GM08714 (cell line): Measurements from ENCODE around the gene KCNQ1.

ENCODE experiments used
- H3K4me3 ChIP-seq: fragments of 200-500 bp; sonication (Bioruptor generic); 2 replicates; pipeline ENCODE4 v1.5.1; 2014; ENCODE audit warnings: mild to moderate bottlenecking, low read length, inconsistent platforms
- ZNF274 ChIP-seq: IDR thresholded peaks from 2 replicates; pipeline ENCODE4 v1.6.1; 2012; ENCODE audit warnings: mild to moderate bottlenecking, low read depth, low read length

Gene KCNQ1

DNA sequence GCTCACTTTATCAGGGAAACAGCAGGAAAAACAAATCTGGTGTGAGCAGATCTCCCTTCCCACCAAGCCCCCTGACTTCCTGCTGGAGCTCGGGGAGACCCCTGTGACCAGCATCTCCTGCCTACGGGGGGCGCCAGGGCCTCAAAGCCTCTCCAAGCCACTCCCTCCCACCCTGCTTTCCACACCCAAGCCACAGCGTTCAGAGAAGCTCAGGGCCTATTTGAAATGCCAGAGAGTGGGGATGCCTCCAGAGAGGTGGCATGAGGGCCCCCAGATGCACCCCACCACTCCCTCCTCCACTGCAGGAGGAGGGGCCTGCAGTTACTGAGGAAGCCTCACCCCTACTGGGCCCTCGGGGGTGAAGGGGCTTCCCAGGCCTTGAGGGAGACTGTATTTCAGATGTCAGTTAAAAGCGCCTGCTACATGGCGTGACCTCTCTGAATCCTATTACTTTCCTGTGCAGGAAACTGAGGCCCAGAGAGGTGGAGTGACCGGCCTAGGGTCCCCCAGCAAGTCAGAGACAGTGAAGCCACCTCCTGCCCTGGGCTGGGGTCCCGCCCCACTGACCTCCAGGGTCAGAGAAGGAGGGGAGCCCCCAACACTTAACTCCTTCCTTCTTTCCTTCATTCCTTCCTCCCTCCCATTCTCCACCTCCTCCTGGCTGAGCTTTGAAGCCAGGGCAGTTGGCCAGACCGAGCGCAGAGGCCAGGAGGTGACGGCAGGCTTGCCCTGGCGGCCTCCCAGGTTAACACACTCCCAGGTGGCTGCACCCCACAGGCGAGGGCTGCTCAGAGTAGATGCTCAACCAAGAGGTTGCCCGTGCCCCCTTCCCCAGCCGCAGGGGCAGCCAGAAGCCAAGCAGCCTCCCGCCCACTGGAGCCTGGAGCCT, 446.8 kb downstream of the KCNQ1 start:
- no peak overlapping the region; the same call in 1 of the 2 replicates for H3K4me3 ChIP-seq

DNA sequence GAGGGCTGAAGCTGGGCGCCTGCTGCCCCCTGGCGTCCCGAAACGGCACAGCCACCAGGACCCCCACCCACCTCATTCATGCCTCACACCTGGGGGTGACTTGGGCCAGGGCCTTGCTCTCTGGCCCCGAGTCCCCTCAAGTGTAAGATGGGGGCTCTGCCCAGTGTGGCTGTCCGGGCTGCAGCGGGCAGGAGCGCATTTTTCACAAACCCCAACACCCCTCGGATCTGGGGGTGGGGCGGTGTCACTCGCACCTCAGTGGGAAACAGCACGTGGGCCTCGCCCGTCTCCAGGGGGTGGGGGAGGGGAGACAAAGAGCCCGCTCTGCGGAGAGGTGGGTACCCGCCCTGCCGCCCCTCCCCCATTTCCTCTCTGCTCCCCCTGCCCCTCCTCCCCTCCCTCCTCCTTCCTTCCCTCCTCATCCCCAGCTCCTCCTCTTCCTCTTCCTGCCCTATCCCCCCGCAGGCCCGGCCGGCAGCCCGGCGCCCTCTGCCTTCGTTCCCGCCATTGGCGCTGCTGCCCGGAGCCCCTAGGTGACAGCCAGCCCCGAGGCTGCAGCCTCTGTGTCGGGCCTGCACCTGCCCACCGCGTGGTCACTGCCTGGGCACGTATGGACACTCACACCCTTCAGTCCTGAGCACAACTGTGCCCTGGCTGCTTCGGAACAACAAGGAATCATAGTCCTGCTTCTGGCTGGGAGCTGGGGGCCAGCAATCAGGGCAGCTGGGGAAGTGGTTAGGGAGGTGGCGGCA, 447.6 kb downstream of the KCNQ1 start:
- TF ChIP-seq ZNF274, result no peak
- peak overlapping the region; percentile 16; the same call in 1 of the 2 replicates for H3K4me3 ChIP-seq

More for the DNA sequence above, 446.8 kb downstream of the KCNQ1 start:
- no peak for TF ChIP-seq ZNF274

DNA sequence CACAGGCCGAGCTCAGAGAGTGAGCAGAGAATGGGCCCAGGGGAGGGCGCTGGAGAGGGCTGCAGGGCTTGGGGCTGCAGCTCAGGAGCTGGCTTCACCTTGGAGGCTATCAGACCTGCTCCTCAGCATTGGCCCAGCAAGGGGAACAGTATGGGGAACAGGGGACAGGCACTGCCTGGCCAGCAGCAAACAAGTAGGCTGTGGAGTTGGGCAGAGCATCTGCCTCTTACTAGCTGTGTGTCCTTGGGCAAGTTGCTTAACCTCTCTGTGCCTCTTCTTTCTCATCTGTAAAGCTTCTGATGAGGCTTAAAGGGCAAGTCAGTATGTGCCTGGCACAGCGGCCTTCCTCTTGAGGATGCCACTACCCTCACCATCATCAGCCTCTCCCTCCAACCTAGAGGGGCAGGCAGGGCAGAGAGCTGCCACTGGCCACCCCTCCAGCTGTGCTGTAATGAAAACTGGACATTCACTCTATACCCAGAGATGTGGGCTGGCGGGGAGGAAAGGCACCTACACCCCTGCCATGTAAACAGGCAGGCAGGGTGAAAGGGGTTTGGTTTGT, 448.2 kb downstream of the KCNQ1 start:
- TF ChIP-seq ZNF274, result no peak
- H3K4me3 ChIP-seq, result no peak overlapping the region; the same call in 1 of the 2 replicates

DNA sequence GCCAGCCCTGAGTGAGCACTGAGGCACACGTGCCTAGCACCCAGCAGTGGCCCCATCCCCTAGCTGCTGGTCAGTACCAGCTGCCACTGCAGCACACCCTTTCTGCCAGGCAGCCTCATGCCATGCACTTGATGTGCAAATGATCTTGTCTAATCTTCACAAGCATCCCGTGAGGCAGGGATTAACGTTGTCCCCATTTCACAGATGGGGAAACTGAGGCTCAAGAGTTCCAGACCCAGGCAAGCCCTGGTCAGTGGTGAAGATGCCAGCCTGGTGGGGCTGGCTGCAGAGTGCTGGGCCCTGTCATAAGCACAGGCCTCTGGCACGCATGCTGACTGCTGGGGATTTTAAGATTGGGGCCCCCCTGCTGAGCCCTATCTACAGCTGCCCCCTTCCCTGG, 449.1 kb downstream of the KCNQ1 start:
- no peak for TF ChIP-seq ZNF274
- no peak overlapping the region for H3K4me3 ChIP-seq

DNA sequence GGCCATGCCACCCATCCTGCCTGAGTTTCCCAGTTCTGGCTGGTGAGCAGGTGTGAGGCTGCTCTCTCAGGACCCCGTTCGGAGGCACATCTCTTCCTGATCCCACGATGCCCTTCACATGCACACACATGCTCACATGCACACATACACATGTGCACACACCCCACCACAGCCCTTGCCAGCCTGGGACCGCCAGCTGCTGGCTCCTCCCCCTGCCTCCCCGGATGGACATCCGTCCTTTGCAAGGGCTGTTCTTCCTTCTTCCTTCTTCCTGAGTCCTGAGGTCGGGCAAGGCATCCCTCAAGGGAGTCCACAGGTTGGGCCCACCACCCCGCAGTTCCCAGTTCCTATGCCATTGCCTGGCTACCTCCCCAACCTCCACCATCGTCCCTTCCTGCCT, 451.2 kb downstream of the KCNQ1 start:
- TF ChIP-seq ZNF274, result no peak
- H3K4me3 ChIP-seq, result no peak overlapping the region

DNA sequence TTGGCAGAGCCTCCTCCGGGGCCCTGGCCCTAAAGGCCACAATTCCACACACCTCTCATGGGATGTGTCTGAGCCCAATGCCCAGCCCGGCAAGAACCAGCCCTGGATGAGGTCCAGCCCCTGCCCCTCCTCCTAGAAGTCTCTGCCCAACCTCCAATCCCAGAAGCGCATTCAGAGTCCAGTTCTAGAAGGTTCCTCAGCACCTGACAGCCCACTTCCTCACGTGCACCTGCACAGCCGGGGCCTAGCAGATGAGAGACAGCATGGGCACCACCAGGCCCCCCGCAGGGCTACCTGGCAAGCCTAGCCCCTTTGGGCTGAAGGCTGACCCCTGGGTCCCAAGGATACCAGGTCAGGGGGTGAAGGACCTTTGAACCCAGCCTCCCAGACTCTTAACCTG, 452.2 kb downstream of the KCNQ1 start:
- no peak for TF ChIP-seq ZNF274
- no peak overlapping the region for H3K4me3 ChIP-seq

DNA sequence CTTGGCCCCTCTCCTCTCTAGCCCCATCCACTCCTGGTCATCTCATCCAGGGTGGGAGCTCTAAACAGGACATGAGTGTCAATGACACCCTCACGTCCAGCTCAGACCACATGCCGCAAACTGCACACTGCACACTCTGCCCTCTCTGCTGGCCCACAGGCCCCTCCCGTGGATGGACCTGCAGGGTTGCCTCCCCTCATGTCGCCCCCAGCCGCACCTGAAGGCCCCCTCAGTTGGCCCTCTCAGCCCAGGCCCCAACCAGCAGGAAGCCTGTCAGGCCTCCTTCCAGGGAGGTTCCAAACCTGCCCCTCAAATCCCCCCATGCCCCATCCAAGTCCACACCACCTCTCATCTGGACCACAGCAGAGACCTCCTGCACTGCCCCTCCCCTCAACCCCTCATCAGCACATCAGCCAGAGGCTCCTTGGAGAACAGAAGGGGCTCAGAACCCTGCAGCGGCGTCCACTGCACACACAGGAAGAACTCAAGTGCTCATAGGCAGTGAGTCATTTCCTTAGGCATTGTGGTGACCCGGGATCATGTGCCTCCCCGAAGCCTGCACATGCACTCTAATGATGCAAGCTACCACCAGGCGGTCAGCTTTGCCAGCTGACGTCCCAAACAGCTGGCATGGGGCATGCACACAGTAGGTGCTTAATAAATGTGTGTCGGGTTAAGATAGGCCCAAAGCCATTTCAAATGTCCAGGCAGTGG, 453.7 kb downstream of the KCNQ1 start:
- H3K4me3 ChIP-seq, result no peak overlapping the region
- TF ChIP-seq ZNF274, result no peak
